Stimulated activated CD4-positive, alpha-beta T cell treated with anti-CD3 and anti-CD28 coated beads, Interleukin-2, amount 100 ng/mL, for 4 hours (primary cell): ENCODE data around the gene TEDC1.
A peak's percentile ranks its signal among the peaks of the same experiment; 100 is the strongest.
"Not testable (repeated sequence)": the region's sequence is repeated elsewhere in the genome, so short reads cannot be mapped to it uniquely, and the experiment has no call there.

ENCODE experiments used
- DNase-seq: peaks from one replicate; pipeline ENCODE4 v3.0.0-alpha.2; 2020; ENCODE audit warnings: low read depth

TEDC1 gene

GRCh38 chr14:105537580-105538474 is 46.8 kb downstream of the TEDC1 start:
- peak; percentile 52 for DNase-seq

GRCh38 chr14:105538481-105539049 is 47.5 kb downstream of the TEDC1 start:
- no peak for DNase-seq

DNA sequence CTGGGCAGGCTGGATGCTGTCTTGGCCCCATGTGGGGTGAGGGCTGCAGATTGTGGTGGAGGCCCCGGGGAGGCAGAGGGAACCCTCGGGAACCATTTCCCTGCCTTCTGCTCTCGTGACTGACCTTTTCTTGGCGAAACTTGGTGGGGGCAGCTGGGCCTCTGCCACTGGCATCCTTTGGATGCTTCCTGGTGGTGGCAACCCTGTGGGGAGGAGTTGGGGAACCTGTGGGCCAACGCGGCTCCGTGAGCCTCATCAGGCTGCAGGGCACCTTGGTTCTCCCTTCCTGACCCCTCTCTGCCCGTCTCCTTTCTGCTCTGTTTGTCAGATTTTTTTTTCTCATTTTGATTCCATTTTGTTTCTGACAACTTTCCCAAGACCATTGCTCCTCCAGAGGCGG is 49.8 kb downstream of the TEDC1 start:
- DNase-seq, result no peak

GRCh38 chr14:105541218-105541875 is 50.3 kb downstream of the TEDC1 start:
- no peak for DNase-seq

GRCh38 chr14:105545676-105546075 is 54.6 kb downstream of the TEDC1 start:
- DNase-seq, result not testable (repeated sequence)

DNA sequence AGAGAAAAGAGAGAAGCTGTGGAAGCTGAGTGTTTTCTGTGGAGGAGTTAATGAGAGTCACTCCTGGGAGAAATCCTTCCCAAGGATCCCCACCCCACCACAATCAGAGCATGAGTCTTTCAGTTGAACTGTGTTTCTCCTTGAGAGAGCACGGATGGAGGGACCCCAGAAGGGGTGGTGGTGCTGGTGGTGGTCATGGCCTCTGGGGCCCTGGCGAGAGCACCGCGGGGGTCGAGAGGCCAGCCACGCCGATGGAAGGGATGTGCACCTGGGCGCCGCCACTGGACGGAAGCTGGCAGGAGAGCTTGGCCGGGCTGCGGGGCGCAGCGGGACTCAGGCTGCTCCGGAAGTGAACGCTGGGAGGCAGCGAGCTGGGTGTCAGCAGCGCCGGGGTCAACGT is 55.4 kb downstream of the TEDC1 start:
- not testable (repeated sequence) for DNase-seq

- not testable (repeated sequence) for DNase-seq
These were observed 56.0 kb downstream of the TEDC1 start for GRCh38 chr14:105547072-105547471.

DNA sequence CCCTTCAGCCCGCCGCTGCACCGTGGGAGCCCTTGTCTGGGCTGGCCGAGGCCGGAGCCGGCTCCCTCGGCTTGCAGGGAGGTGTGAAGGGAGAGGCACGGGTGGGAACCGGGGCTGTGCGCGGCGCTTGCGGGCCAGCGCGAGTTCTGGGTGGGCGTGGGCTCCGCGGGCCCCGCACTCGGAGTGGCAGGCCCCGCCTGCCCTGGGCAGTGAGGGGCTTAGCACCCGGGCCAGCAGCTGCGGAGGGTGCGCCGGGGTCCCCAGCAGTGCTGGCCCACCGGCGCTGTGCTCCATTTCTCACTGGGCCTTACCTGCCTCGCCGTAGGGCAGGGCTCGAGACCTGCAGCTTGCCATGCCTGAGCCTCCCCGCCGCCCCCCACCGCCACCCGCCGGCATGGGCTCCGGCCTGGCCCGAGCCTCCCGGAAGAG is 56.7 kb downstream of the TEDC1 start:
- DNase-seq, result no peak
